OCI-M2 (cell line): Measurements from ENCODE around the gene DIAPH2.

Experiments
- DNase-seq: peaks from one replicate; lab custom pipeline; 2025; ENCODE audit not compliant: unreplicated experiment; lab: John Stamatoyannopoulos, UW

DIAPH2 gene

GRCh38 chrX:97431281-97431680, 746.6 kb downstream of the DIAPH2 start:
- DNase-seq = no peak

GRCh38 chrX:97446298-97446882, 761.7 kb downstream of the DIAPH2 start:
- no peak for DNase-seq

DNA sequence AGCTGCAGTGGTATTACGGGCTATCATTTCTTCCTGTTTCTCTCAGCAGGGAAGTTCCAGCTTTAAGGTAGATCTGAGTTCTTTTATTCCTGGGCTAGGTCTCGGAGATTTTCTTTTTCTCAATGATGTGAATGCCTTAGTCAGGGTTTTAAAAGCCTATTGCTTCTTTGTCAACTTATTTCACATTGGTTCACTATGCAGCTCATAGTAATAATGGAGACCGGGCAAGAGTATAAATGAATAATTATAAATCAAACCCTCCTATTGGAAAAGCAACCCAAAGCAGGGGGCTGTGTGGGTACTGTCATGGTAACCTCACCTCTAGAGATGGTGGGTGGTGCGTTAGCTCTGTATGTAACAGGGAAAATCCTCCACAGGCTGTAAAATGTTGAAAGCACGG, 762.7 kb downstream of the DIAPH2 start:
- DNase-seq = no peak

DNA sequence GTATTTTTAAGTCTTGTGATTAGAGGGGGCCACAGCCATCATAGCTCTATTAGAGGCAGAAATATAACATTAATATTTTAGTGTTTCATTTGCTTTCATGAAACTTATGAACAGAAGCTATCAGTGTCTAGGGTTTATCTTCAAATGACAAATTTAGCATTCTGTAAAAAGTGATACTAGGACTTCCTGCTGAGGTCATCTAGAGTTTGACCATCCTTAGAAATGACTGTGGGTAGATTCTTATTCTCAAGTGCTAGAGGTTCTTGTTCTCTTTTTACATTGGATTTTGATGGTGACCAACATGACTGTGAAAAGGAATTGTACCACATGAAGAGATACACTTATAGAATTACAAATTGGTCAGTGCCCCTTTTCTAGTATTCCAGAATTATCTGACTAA, 767.6 kb downstream of the DIAPH2 start:
- DNase-seq = no peak

DNA sequence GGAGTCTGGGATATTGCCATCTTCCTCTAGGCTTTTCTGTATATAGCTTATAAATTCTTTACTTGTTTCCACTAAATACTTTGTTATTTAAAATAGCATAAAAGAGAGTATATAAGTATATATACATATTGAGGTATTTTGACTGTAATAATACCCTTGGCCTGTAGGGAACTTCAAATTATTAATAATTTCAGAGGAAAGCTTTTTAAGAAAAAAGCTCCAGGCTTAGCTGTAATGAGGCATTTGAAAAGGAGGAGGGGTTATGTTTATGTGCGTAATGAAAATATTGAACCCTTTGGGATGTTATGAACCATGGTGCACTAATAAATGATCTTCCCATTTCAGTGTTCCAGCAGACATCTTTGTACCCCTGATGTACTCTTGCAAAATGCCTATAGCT, 777.1 kb downstream of the DIAPH2 start:
- no peak for DNase-seq

GRCh38 chrX:97471071-97471470, 786.4 kb downstream of the DIAPH2 start:
- DNase-seq = no peak

DNA sequence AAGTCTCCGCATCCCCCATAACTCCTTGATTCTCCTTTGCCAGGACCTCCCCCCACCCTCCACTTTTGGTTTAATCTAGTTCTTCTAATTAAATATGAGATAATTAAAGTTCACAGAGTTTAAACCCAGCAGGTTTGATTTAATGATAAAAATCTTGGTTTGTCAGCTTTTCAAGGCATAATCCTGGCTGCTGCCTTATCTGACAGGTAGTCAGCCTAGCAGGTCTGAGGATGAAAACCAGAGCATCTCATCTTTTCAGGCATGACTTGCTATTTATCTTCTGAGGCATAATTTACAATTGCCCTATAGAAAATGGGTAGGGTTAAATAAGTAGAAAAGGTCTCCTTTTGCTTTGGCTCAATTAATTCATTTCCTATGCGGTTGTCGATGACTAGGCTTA, 790.3 kb downstream of the DIAPH2 start:
- no peak for DNase-seq

DNA sequence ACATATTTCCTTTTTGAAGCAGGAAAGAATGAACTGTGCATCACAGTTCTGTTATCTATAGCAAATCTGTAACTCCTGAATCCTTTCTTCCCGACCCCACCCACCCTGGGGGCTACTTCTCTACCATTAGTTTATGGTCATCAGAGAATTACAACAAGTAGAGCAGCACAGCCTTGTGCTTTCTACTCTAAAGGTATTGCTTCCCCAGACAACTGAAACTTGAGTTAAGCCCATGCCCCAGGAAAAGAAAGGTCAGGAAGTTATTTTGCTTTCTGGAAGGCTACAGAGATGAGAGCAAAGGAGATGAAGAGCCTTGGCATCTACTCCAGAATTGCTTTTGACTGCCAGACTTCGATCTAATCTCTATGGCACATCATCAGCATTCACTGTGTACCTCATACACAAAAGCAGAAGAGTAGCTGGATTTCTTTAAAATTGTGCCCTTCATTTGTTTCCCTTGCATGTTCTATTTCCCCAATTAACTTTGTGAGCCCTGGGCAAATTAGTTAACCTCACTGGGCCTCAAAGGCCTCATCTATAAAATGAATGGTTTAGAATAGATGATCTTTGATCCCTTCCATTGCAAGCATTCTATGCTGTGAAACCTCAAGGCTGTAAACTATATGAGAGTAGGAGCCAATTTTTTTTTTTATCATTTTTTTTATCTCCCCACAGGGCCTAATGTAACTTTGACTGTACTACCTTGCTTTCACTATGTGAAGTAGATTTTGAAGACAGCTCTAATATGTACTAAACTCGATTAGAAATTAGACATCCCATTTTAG, 794.7 kb downstream of the DIAPH2 start:
- DNase-seq = no peak

DNA sequence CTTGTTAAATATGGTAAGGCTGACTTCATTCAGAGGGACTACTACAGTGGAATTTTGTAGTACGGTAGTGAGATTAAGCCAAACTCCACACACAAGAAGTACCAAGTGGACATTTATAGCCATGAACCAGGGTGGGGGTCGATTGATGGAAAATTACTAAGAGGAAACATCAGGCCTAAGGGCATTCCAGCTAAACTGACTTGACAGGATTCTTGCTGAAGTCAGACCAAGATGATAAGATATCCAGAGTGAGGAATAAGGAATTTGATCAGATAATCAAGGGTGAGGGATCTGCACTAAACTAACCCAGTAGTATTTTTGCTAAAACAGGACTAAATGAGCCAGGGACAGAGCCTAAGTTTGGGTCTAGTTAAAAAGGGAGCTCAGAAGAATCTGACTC, 796.6 kb downstream of the DIAPH2 start:
- DNase-seq = no peak

DNA sequence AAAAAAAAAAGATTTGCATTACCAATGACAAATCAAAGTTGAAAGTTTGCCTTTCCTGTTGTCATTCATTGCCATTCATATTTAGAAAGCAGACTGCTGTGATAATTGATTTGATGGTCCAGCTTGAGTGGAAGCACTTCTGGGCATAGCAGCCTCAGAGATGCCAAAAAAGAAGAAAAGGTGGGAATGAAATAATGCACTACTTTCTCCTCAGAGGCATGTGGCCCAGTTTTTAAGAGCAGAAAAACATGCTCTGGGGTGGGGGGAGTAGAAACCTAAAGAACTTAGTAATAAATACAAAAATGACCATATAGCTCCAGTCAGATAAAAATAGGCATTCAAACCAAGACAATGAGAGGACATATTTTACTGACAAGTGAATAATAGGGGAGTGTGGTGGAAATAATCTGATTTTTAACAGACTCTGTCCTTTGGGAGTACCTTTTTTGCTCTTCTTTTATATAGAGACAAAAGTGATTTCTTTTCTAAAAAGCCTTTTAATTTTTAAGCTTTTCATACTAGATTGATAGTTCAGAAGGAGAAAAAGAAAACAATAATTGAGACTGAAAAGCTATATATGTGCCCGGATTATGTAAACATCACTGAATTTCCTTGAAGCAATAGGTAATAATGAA, 798.1 kb downstream of the DIAPH2 start:
- no peak for DNase-seq

DNA sequence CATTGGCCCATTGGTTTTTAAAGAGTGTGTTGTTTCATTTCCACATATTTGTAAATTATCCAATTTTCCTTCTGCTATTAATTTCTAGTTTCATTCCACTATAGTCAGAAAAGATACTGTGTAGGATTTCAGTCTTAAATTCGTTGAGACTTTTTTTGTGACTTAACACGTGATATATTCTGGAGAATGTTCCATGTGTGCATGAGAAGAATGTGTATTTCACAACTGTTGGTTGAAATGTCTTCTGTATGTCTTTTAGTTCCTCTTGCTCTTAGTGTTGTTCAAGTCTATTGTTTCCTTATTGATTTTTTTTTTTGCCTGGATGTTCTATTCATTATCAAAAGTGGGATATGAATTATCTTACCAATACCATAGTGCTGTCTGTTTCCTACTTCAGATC, 806.0 kb downstream of the DIAPH2 start:
- no peak for DNase-seq

DNA sequence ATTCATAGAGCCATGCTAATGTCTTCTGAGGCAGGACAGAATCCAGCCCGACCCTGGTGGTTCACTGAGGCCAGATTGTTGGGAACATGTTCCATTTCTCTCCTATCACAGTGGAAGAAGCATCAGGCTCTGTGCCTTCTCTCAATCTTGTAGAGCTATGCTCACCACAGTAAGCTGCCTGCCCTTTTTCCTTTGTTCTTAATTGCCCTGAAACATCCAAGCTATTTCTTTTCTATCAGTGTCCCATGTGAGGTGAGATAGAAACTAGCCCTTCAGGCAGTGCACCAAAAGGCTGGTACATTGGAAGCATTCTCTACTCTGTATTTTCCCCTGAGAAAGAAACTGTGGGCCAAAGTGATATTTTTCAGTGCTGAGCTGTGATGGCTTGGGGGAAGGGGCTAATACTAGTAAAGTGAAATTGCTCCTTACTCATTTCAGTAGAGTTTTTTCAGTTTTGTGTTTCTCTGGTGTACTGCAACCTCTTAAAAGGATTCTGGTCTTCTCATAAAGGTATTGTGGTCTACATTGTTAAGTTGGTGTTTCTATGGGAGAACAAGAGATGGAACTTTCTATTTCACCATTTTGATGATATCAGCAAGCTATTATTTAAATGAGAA, 810.2 kb downstream of the DIAPH2 start:
- DNase-seq = no peak

- DNase-seq = no peak
Measured at GRCh38 chrX:97498093-97498492, 813.5 kb downstream of the DIAPH2 start.

DNA sequence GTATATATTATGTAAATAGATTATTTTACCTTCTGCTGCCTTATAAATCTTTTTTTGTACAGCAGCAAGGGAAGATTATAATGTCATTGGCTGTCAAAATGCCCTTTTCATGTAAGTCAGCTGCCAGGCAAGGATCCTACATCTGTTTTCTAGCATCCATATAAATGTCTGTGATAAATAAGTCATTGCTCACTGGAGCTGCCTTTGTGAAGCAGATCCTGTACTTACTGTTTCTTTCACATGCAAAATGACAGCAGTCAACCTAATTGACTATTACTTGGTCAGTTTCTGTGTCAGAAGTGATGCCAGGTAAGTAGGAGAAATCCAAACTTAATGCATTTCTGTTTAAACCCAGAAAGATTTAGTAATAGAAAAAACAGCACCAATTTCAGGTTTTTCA, 819.8 kb downstream of the DIAPH2 start:
- no peak for DNase-seq

DNA sequence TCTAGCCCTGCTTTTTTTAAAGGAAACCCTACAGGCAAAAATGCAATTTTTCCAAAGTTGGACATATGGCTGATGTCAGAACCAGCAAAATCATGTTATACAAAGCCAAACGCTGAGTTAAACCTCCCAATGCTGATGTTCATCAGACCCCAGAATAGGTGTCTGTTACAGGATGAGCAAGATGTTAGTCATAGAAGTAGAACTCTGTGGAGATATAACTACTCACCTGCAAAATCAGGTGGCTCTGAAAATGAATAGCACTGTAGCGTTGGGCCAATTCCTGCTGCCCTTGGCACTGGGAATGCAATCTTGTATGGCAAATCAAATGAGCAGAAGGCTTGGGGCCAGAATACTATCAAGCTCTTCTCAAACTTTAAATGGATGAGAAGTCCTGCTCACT, 833.1 kb downstream of the DIAPH2 start:
- no peak for DNase-seq

- no peak for DNase-seq
Measured at GRCh38 chrX:97522307-97522706, 837.7 kb downstream of the DIAPH2 start.

DNA sequence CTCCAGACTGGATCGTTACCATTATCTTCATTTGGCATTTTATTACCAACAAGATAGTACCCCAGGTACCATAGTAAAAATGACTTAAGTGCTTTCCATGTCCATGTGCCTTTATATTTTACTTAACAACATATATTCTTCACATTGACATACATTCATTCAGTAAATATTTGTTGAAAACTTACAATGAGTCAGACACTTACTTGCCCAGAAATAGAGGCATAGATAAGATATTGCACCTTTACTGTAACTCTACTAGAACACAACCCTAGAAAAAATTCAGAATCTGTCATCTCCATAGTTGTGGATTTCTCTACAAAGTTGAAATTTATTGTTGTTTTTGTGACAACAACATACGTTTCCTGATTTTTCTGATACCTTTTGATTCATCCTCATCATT, 839.7 kb downstream of the DIAPH2 start:
- no peak for DNase-seq

- no peak for DNase-seq
Measured at GRCh38 chrX:97524997-97525396, 840.4 kb downstream of the DIAPH2 start.

- no peak for DNase-seq
Measured at GRCh38 chrX:97525981-97526380, 841.3 kb downstream of the DIAPH2 start.

- DNase-seq = no peak
Measured at GRCh38 chrX:97527725-97528124, 843.1 kb downstream of the DIAPH2 start.

DNA sequence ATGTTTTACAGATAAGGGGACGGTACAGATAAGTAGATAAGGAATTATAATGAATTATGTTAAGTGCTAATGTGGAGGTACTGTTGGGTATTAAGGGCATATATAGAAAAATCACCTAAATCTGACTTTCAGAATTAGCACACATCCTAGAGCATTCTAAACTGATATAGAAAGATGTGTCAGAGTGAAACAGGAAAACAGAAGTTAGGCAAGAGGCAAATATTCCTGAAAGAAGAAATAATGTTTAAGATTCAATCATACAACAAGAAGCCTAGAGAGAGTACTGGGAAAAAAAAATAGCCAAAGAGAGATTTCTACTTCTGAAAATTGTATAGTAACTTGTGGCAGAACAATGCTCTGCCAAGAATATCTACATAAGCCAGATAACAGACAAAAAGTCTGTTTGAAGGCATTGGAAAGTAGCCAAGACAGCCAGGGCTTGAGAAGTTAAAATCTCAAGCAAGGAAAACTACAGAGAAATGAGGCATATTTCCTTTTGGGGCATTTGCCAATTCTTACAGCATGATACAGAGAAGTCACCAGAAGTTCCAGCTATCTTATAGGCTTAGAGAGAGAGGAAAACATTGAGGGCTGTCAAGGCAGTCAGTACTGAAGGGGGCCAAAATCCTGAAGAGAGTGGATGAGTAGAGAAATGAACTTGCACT, 845.0 kb downstream of the DIAPH2 start:
- no peak for DNase-seq

GRCh38 chrX:97531825-97532224, 847.2 kb downstream of the DIAPH2 start:
- DNase-seq = no peak
